ENCODE data around the gene RBM39. TPM values are rescaled to one million over a fixed set of nuclear protein-coding genes. Genes with fewer than 3 reads are reported as not detected.
"Not testable (repeated sequence)": the region's sequence is repeated elsewhere in the genome, so short reads cannot be mapped to it uniquely, and the experiment has no call there.

RBM39 gene
- total RNA-seq, 3 donors from 2014 or later: 226 to 303 (median 300) TPM

GRCh38 chr20:35729836-35730582 lies 12.1 kb downstream of the RBM39 start:
- H3K4me1 ChIP-seq (ENCODE audit: low read depth): peaks cover 16% of the 10 kb centered on the region
- no peak for DNase-seq
- peaks cover 51% of the 10 kb centered on the region for H3K36me3 ChIP-seq (ENCODE audit: low read depth)
- intact Hi-C loops (cut with DNase I, micrococcal nuclease): no loop called here
- no peak for TF ChIP-seq CTCF (IDR thresholded peaks at IDR 0.05)
- ATAC-seq: no peak
- no peaks in the 10 kb centered on the region for H3K9me3 ChIP-seq
- H3K4me3 ChIP-seq: no peak overlapping the region

GRCh38 chr20:35729283-35729807 lies 12.7 kb downstream of the RBM39 start:
- DNase-seq: no peak

GRCh38 chr20:35726842-35727711 lies 15.0 kb downstream of the RBM39 start:
- intact Hi-C loops (cut with DNase I, micrococcal nuclease): no loop called here
- Histone ChIP-seq H3K36me3 (ENCODE audit: low read depth) (peaks cover 67% of the 10 kb centered on the region), H3K4me1 (ENCODE audit: low read depth) (no peaks in the 10 kb centered on the region), H3K4me3 (no peak overlapping the region), H3K9me3 (no peaks in the 10 kb centered on the region)
- DNase-seq (no peak), ATAC-seq (no peak)
- no peak for TF ChIP-seq CTCF (IDR thresholded peaks at IDR 0.05)

More at GRCh38 chr20:35729283-35729807, 12.7 kb downstream of the RBM39 start:
- H3K4me1 ChIP-seq (ENCODE audit: low read depth): peaks cover 9% of the 10 kb centered on the region
- peaks cover 58% of the 10 kb centered on the region for H3K36me3 ChIP-seq (ENCODE audit: low read depth)
- intact Hi-C loops (cut with DNase I, micrococcal nuclease): no loop called here
- no peak for ATAC-seq
- no peak for TF ChIP-seq CTCF (IDR thresholded peaks at IDR 0.05)
- no peak overlapping the region for H3K4me3 ChIP-seq
- no peaks in the 10 kb centered on the region for H3K9me3 ChIP-seq

GRCh38 chr20:35724321-35725230 lies 17.5 kb downstream of the RBM39 start:
- intact Hi-C loops (cut with DNase I, micrococcal nuclease): no loop called here
- ATAC-seq: no peak
- Histone ChIP-seq H3K4me1 (ENCODE audit: low read depth) (no peaks in the 10 kb centered on the region), H3K36me3 (ENCODE audit: low read depth) (peaks cover 60% of the 10 kb centered on the region), H3K9me3 (no peaks in the 10 kb centered on the region), H3K4me3 (no peak overlapping the region)
- no peak for TF ChIP-seq CTCF (IDR thresholded peaks at IDR 0.05)
- DNase-seq: no peak

- H3K4me1 ChIP-seq (ENCODE audit: low read depth): not testable (repeated sequence)
Observed at GRCh38 chr20:35723652-35724320, 18.3 kb downstream of the RBM39 start.

GRCh38 chr20:35723275-35723639 lies 18.8 kb downstream of the RBM39 start:
- H3K4me3 ChIP-seq; H3K9me3 ChIP-seq; H3K4me1 ChIP-seq (ENCODE audit: low read depth); DNase-seq; ATAC-seq; intact Hi-C loops (cut with DNase I, micrococcal nuclease): not testable (repeated sequence)
- peaks cover 58% of the 10 kb centered on the region for H3K36me3 ChIP-seq (ENCODE audit: low read depth)

More at GRCh38 chr20:35723652-35724320, 18.3 kb downstream of the RBM39 start:
- ATAC-seq; H3K4me3 ChIP-seq; DNase-seq; intact Hi-C loops (cut with DNase I, micrococcal nuclease); H3K9me3 ChIP-seq: not testable (repeated sequence)
- H3K36me3 ChIP-seq (ENCODE audit: low read depth): peaks cover 64% of the 10 kb centered on the region
